H1 (cell line): Measurements from ENCODE around the gene KLHDC4.

ENCODE experiments used
- BACH1 ChIP-seq: IDR thresholded peaks from 2 replicates; pipeline ENCODE4 v1.6.1; 2012; ENCODE audit warnings: low read length, improper control_type of control experiment
- CBX5 ChIP-seq: fragments of 300-800, 300-1000 bp; sonication (generic); IDR thresholded peaks from 2 replicates; pipeline ENCODE4 v1.7.1; 2016; ENCODE audit warnings: antibody characterized with exemption, low read length, low read depth
- CEBPB ChIP-seq: IDR thresholded peaks from 2 replicates; pipeline ENCODE4 v1.6.1; 2012; ENCODE audit warnings: low read depth, low read length
- CREB1 ChIP-seq: IDR thresholded peaks from 2 replicates; pipeline ENCODE4 v1.6.1; 2012; ENCODE audit warnings: inconsistent platforms
- E2F6 ChIP-seq: IDR thresholded peaks from 2 replicates; pipeline ENCODE4 v1.6.1; 2012; ENCODE audit warnings: inconsistent platforms
- EP300 ChIP-seq, 2 experiments: IDR thresholded peaks; 1 replicate in 1 of 2; 2 replicates in 1 of 2; pipeline ENCODE4 v1.6.1; 2011 to 2012; ENCODE audit warnings: low read depth in 2 of 2, low read length in 2 of 2, mild to moderate bottlenecking in 2 of 2, borderline replicate concordance in 1 of 2, inconsistent platforms in 1 of 2, moderate library complexity in 1 of 2
- GABPA ChIP-seq: IDR thresholded peaks from 2 replicates; pipeline ENCODE4 v1.6.1; 2011; ENCODE audit warnings: mild to moderate bottlenecking, low read length, moderate library complexity, borderline replicate concordance; ENCODE audit not compliant: insufficient read depth
- POLR2AphosphoS5 ChIP-seq: IDR thresholded peaks from 2 replicates; pipeline ENCODE4 v1.6.1; 2011; ENCODE audit warnings: low read depth, low read length
- SP1 ChIP-seq: IDR thresholded peaks from 2 replicates; pipeline ENCODE4 v1.6.1; 2011; ENCODE audit warnings: low read depth, low read length
- SP4 ChIP-seq: IDR thresholded peaks from 2 replicates; pipeline ENCODE4 v1.6.1; 2012; ENCODE audit warnings: low read length, inconsistent platforms
- TAF1 ChIP-seq: IDR thresholded peaks from 2 replicates; pipeline ENCODE4 v1.6.1; 2011; ENCODE audit warnings: mild to moderate bottlenecking, low read depth, low read length
- USF2 ChIP-seq: IDR thresholded peaks from 2 replicates; pipeline ENCODE4 v1.6.1; 2011; ENCODE audit warnings: low read length, improper control_type of control experiment
- TF ChIP-seq, protein P1 (sequence below), 3 experiments: IDR thresholded peaks; 1 replicate in 2 of 3; 2 replicates in 1 of 3; pipeline versions ENCODE4 v1.5.1 to v1.6.1; 2011; ENCODE audit warnings: low read length in 3 of 3, mild to moderate bottlenecking in 3 of 3, inconsistent platforms in 2 of 3, low read depth in 1 of 3, moderate library complexity in 1 of 3; ENCODE audit not compliant: insufficient read depth in 1 of 3; ENCODE audit errors: control extremely low read depth in 1 of 3
- TF ChIP-seq, protein P2 (sequence below): IDR thresholded peaks from 2 replicates; pipeline ENCODE4 v1.6.1; 2011; ENCODE audit warnings: low read depth, mild to moderate bottlenecking, low read length; ENCODE audit not compliant: insufficient read depth

DNA sequence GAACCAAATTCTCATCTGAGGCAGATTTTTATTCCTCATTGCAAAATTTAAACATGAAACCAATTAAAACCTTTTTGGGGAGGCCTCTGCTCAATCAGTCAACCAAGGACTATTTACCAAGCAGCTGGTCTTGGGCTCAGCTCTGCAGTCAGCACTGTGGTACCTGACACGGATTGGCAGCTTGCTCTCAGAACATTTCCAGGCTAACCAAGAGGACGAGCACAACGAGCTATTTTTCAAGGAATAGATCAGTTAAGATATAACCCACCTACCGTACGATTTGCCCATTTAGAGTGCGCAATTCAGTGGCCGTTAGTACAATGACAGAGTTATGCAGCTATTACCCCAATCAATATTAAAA lies 26.4 kb upstream of the KLHDC4 start:
- TF ChIP-seq CBX5, result no peak
- no peak for TF ChIP-seq SP1
- TF ChIP-seq, protein P1, sequence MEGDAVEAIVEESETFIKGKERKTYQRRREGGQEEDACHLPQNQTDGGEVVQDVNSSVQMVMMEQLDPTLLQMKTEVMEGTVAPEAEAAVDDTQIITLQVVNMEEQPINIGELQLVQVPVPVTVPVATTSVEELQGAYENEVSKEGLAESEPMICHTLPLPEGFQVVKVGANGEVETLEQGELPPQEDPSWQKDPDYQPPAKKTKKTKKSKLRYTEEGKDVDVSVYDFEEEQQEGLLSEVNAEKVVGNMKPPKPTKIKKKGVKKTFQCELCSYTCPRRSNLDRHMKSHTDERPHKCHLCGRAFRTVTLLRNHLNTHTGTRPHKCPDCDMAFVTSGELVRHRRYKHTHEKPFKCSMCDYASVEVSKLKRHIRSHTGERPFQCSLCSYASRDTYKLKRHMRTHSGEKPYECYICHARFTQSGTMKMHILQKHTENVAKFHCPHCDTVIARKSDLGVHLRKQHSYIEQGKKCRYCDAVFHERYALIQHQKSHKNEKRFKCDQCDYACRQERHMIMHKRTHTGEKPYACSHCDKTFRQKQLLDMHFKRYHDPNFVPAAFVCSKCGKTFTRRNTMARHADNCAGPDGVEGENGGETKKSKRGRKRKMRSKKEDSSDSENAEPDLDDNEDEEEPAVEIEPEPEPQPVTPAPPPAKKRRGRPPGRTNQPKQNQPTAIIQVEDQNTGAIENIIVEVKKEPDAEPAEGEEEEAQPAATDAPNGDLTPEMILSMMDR (IDR thresholded peaks at IDR 0.05; ENCODE audit: control extremely low read depth in 1 of 3, insufficient read depth in 1 of 3, low read depth in 1 of 3, low read length in 3 of 3), result no peak
- no peak for TF ChIP-seq CREB1
- no peak for TF ChIP-seq POLR2AphosphoS5
- no peak for TF ChIP-seq E2F6
- no peak for TF ChIP-seq TAF1
- TF ChIP-seq CEBPB, result no peak
- TF ChIP-seq USF2, result no peak
- TF ChIP-seq, protein P2, sequence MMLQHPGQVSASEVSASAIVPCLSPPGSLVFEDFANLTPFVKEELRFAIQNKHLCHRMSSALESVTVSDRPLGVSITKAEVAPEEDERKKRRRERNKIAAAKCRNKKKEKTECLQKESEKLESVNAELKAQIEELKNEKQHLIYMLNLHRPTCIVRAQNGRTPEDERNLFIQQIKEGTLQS, result no peak
- TF ChIP-seq GABPA, result no peak
- TF ChIP-seq EP300 (IDR thresholded peaks at IDR 0.05; ENCODE audit: borderline replicate concordance in 1 of 2, low read depth in 2 of 2, low read length in 2 of 2), result no peak
- TF ChIP-seq SP4, result no peak
- no peak for TF ChIP-seq BACH1
